HK-2 (cell line): ENCODE results near the gene SNAI3.

ENCODE experiments used
- DNase-seq: peaks from one replicate; pipeline ENCODE4 v3.0.0-alpha.2; 2018; ENCODE audit not compliant: unreplicated experiment

Gene SNAI3

GRCh38 chr16:88634994-88635670, 51.2 kb downstream of the SNAI3 start:
- no peak for DNase-seq

- no peak for DNase-seq
Measured at GRCh38 chr16:88634141-88634993, 51.9 kb downstream of the SNAI3 start.

GRCh38 chr16:88633684-88634140, 52.6 kb downstream of the SNAI3 start:
- no peak for DNase-seq

GRCh38 chr16:88632587-88632930, 53.7 kb downstream of the SNAI3 start:
- DNase-seq, result no peak

GRCh38 chr16:88631920-88632586, 54.3 kb downstream of the SNAI3 start:
- no peak for DNase-seq

- no peak for DNase-seq
Measured at GRCh38 chr16:88631384-88631783, 54.9 kb downstream of the SNAI3 start.

GRCh38 chr16:88630941-88631340, 55.4 kb downstream of the SNAI3 start:
- no peak for DNase-seq

- DNase-seq, result no peak
Measured at GRCh38 chr16:88630433-88630832, 55.9 kb downstream of the SNAI3 start.

- DNase-seq, result no peak
Measured at GRCh38 chr16:88629835-88630234, 56.5 kb downstream of the SNAI3 start.

- DNase-seq, result no peak
Measured at GRCh38 chr16:88628512-88628974, 57.8 kb downstream of the SNAI3 start.
